GM18909 (cell line): Measurements from ENCODE around the gene DEPDC1B.
"Not testable (repeated sequence)": the region's sequence is repeated elsewhere in the genome, so short reads cannot be mapped to it uniquely, and the experiment has no call there.

Source experiments
- ATAC-seq: cut with Tn5 transposase; IDR thresholded peaks from one replicate; pipeline ENCODE4 v1.9.1; 2021; ENCODE audit warnings: mild to moderate bottlenecking; ENCODE audit not compliant: unreplicated experiment, poor library complexity

DEPDC1B gene

GRCh38 chr5:60701321-60701968 is 1.5 kb upstream of the DEPDC1B start:
- ATAC-seq = no peak

- peak; percentile 29 for ATAC-seq
Measured at GRCh38 chr5:60700416-60700757, 421 bp upstream of the DEPDC1B start.

GRCh38 chr5:60699288-60699608 is 718 bp downstream of the DEPDC1B start:
- no peak for ATAC-seq

- ATAC-seq = no peak
Measured at GRCh38 chr5:60698336-60698735, 1.6 kb downstream of the DEPDC1B start.

GRCh38 chr5:60690326-60690725 is 9.6 kb downstream of the DEPDC1B start:
- ATAC-seq = no peak

- no peak for ATAC-seq
Measured at GRCh38 chr5:60688980-60689379, 11.0 kb downstream of the DEPDC1B start.

- ATAC-seq = peak; percentile 96
Measured at GRCh38 chr5:60687927-60688720, 11.8 kb downstream of the DEPDC1B start.

- no peak for ATAC-seq
Measured at GRCh38 chr5:60686157-60686556, 13.8 kb downstream of the DEPDC1B start.

- no peak for ATAC-seq
Measured at GRCh38 chr5:60685700-60686099, 14.3 kb downstream of the DEPDC1B start.

GRCh38 chr5:60685028-60685427 is 14.9 kb downstream of the DEPDC1B start:
- ATAC-seq = no peak

GRCh38 chr5:60682007-60682406 is 18.0 kb downstream of the DEPDC1B start:
- ATAC-seq = not testable (repeated sequence)

GRCh38 chr5:60679816-60680215 is 20.1 kb downstream of the DEPDC1B start:
- no peak for ATAC-seq

- ATAC-seq = peak; percentile 75
Measured at GRCh38 chr5:60677850-60678664, 21.9 kb downstream of the DEPDC1B start.

- no peak for ATAC-seq
Measured at GRCh38 chr5:60675286-60675685, 24.7 kb downstream of the DEPDC1B start.

- ATAC-seq = no peak
Measured at GRCh38 chr5:60674251-60675069, 25.5 kb downstream of the DEPDC1B start.

GRCh38 chr5:60673334-60673733 is 26.6 kb downstream of the DEPDC1B start:
- ATAC-seq = no peak

GRCh38 chr5:60672693-60673264 is 27.2 kb downstream of the DEPDC1B start:
- ATAC-seq = no peak

GRCh38 chr5:60671899-60672692 is 27.9 kb downstream of the DEPDC1B start:
- ATAC-seq = no peak

- ATAC-seq = no peak
Measured at GRCh38 chr5:60670749-60671148, 29.2 kb downstream of the DEPDC1B start.
